Midbrain (tissue), 1 donor: ENCODE data around the gene ADORA2A.

Source experiments
- DNase-seq: peaks from one replicate; lab custom pipeline; 2025; lab: John Stamatoyannopoulos, UW

ADORA2A gene

GRCh38 chr22:24404561-24405275 lies 22.7 kb upstream of the ADORA2A start:
- no peak for DNase-seq

GRCh38 chr22:24405631-24406321 lies 21.6 kb upstream of the ADORA2A start:
- DNase-seq: no peak

GRCh38 chr22:24406322-24407277 lies 20.8 kb upstream of the ADORA2A start:
- no peak for DNase-seq

GRCh38 chr22:24407278-24407665 lies 20.1 kb upstream of the ADORA2A start:
- no peak for DNase-seq

- DNase-seq: no peak
These were observed 19.5 kb upstream of the ADORA2A start for GRCh38 chr22:24407884-24408283.

- DNase-seq: no peak
These were observed 18.8 kb upstream of the ADORA2A start for GRCh38 chr22:24408630-24409029.

GRCh38 chr22:24409707-24410106 lies 17.7 kb upstream of the ADORA2A start:
- DNase-seq: no peak

- no peak for DNase-seq
These were observed 17.1 kb upstream of the ADORA2A start for GRCh38 chr22:24410110-24410856.

GRCh38 chr22:24411256-24412004 lies 16.0 kb upstream of the ADORA2A start:
- no peak for DNase-seq

GRCh38 chr22:24412274-24412673 lies 15.1 kb upstream of the ADORA2A start:
- no peak for DNase-seq

- DNase-seq: no peak
These were observed 14.1 kb upstream of the ADORA2A start for GRCh38 chr22:24413271-24413670.

- no peak for DNase-seq
These were observed 13.5 kb upstream of the ADORA2A start for GRCh38 chr22:24413736-24414385.

- no peak for DNase-seq
These were observed 12.9 kb upstream of the ADORA2A start for GRCh38 chr22:24414523-24414922.

GRCh38 chr22:24414984-24415945 lies 12.1 kb upstream of the ADORA2A start:
- no peak for DNase-seq

- DNase-seq: no peak
These were observed 11.3 kb upstream of the ADORA2A start for GRCh38 chr22:24416095-24416494.

GRCh38 chr22:24416611-24417010 lies 10.8 kb upstream of the ADORA2A start:
- no peak for DNase-seq

GRCh38 chr22:24417200-24417599 lies 10.2 kb upstream of the ADORA2A start:
- no peak for DNase-seq

- no peak for DNase-seq
These were observed 9.3 kb upstream of the ADORA2A start for GRCh38 chr22:24417901-24418641.
